Measurements from ENCODE around the gene ATP5F1D.
"Not testable (repeated sequence)": the region's sequence is repeated elsewhere in the genome, so short reads cannot be mapped to it uniquely, and the experiment has no call there.

The ATP5F1D gene

GRCh38 chr19:1233115-1233667 is 8.4 kb upstream of the ATP5F1D start:
- DNase-seq (ENCODE audit: low spot score) = no peak

GRCh38 chr19:1234051-1234954 is 7.2 kb upstream of the ATP5F1D start:
- DNase-seq (ENCODE audit: low spot score) = no peak

- DNase-seq (ENCODE audit: low spot score) = no peak
These were observed 6.6 kb upstream of the ATP5F1D start for GRCh38 chr19:1234955-1235380.

GRCh38 chr19:1235625-1236538 is 5.7 kb upstream of the ATP5F1D start:
- DNase-seq (ENCODE audit: low spot score) = no peak

GRCh38 chr19:1236576-1236975 is 5.0 kb upstream of the ATP5F1D start:
- no peak for DNase-seq (ENCODE audit: low spot score)

GRCh38 chr19:1237027-1237659 is 4.4 kb upstream of the ATP5F1D start:
- peak; percentile 63 for DNase-seq (ENCODE audit: low spot score)

GRCh38 chr19:1237754-1238368 is 3.7 kb upstream of the ATP5F1D start, which contains the start of gene CBARP:
TSS of gene CBARP (minus strand) at chr19:1238005. CDS start at chr19:1236100, 1,905 bp downstream.
- DNase-seq (ENCODE audit: low spot score) = peak; percentile 62

GRCh38 chr19:1238369-1239303 is 2.9 kb upstream of the ATP5F1D start:
- no peak for DNase-seq (ENCODE audit: low spot score)

- no peak for DNase-seq (ENCODE audit: low spot score)
These were observed 2.1 kb upstream of the ATP5F1D start for GRCh38 chr19:1239420-1239795.

- DNase-seq (ENCODE audit: low spot score) = peak; percentile 100
These were observed 1.5 kb upstream of the ATP5F1D start for GRCh38 chr19:1239796-1240737.

- no peak for DNase-seq (ENCODE audit: low spot score)
These were observed 626 bp upstream of the ATP5F1D start for GRCh38 chr19:1240925-1241324.

- peak; percentile 84 for DNase-seq (ENCODE audit: low spot score)
These were observed 2.5 kb downstream of the ATP5F1D start for GRCh38 chr19:1243768-1244692.

GRCh38 chr19:1244693-1245451 is 3.3 kb downstream of the ATP5F1D start:
- DNase-seq (ENCODE audit: low spot score) = peak; percentile 40

- no peak for DNase-seq (ENCODE audit: low spot score)
These were observed 4.1 kb downstream of the ATP5F1D start for GRCh38 chr19:1245494-1246264.

- DNase-seq (ENCODE audit: low spot score) = not testable (repeated sequence)
These were observed 4.9 kb downstream of the ATP5F1D start for GRCh38 chr19:1246265-1247087.

GRCh38 chr19:1247748-1248138 is 6.2 kb downstream of the ATP5F1D start:
- no peak for DNase-seq (ENCODE audit: low spot score)

Data from AG20443 (cell line).